ENCODE measurements around the gene RRP7A. TPM values are rescaled to one million over a fixed set of nuclear protein-coding genes. Genes with fewer than 3 reads are reported as not detected.
"Not testable (repeated sequence)": the region's sequence is repeated elsewhere in the genome, so short reads cannot be mapped to it uniquely, and the experiment has no call there.

The RRP7A gene
- total RNA-seq, 1 experiment from 2014 or later = 101 TPM

DNA sequence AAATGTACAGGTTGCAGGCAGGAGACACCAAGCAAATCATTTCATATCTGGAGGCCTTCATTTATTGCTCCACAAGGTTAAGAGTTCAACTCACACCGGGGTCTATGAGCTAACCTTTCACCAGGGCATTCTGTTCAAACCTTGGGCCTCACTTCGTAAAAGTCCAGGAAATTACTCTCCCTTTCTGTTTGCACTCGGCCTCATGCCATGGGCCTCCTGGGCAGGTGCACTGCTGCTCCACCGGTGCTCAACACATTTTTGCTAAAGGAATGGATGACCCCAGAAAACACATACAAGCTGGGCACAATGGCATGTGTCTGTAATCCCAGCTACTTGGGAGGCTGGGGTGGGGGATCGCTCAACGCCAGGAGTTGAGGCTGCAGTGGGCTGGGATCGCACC is 16.6 kb upstream of the RRP7A start:
- Histone ChIP-seq H2BK120ac (ENCODE audit: low read depth, low read length, poor library complexity, severe bottlenecking) (no peak overlapping the region), H3K79me2 (ENCODE audit: insufficient read depth, low read length) (no peaks in the 10 kb centered on the region), H4K20me1 (ENCODE audit: control insufficient read depth, insufficient read depth, insufficient read length) (no peaks in the 10 kb centered on the region), H2AFZ (ENCODE audit: low read length) (no peak overlapping the region), H3K4me1 (ENCODE audit: insufficient read depth, low read length) (no peaks in the 10 kb centered on the region), H3K56ac (ENCODE audit: insufficient read length, low read depth, low read length) (no peak overlapping the region), H4K91ac (ENCODE audit: insufficient read length, low read depth, low read length) (no peak overlapping the region), H2BK12ac (ENCODE audit: insufficient read length, low read depth, low read length) (no peak overlapping the region), H2BK5ac (ENCODE audit: insufficient read length, low read length) (no peak overlapping the region), H3K79me1 (ENCODE audit: insufficient read depth, low read depth, low read length, poor library complexity, severe bottlenecking) (no peaks in the 10 kb centered on the region), H3K23me2 (ENCODE audit: insufficient read length, low read depth, low read length, poor library complexity, severe bottlenecking) (no peaks in the 10 kb centered on the region), H3K14ac (ENCODE audit: insufficient read depth, low read length) (no peak overlapping the region), H2BK20ac (ENCODE audit: low read depth, low read length, poor library complexity, severe bottlenecking) (no peak overlapping the region), H3K18ac (ENCODE audit: insufficient read length, low read depth, low read length) (peak overlapping the region; percentile 4), H3K9me3 (ENCODE audit: control insufficient read depth, low read depth, low read length) (no peaks in the 10 kb centered on the region), H3K9ac (ENCODE audit: extremely low read depth, insufficient read length, low read length) (no peak overlapping the region), H2AK5ac (ENCODE audit: insufficient read length, low read length) (no peak overlapping the region), H3K4me2 (ENCODE audit: insufficient read depth, insufficient read length, low read length) (no peak overlapping the region), H3K23ac (ENCODE audit: insufficient read length, low read depth, low read length) (no peak overlapping the region), H4K5ac (ENCODE audit: insufficient read length, low read depth, low read length) (no peak overlapping the region), H3K27ac (ENCODE audit: insufficient read length, low read depth, low read length) (no peak overlapping the region), H3K4ac (ENCODE audit: low read depth, low read length) (no peak overlapping the region), H3T11ph (ENCODE audit: low read length) (no peak overlapping the region), H4K8ac (replicated peaks; ENCODE audit: insufficient read length, low read depth, low read length) (no peak overlapping the region), H3K27me3 (ENCODE audit: insufficient read depth, low read length) (no peaks in the 10 kb centered on the region; the same call in 1 of the 2 replicates), H2BK15ac (ENCODE audit: low read depth, low read length) (no peak overlapping the region)
- no peak overlapping the region for H3K4me3 Mint-ChIP-seq
- TF ChIP-seq, protein P1, sequence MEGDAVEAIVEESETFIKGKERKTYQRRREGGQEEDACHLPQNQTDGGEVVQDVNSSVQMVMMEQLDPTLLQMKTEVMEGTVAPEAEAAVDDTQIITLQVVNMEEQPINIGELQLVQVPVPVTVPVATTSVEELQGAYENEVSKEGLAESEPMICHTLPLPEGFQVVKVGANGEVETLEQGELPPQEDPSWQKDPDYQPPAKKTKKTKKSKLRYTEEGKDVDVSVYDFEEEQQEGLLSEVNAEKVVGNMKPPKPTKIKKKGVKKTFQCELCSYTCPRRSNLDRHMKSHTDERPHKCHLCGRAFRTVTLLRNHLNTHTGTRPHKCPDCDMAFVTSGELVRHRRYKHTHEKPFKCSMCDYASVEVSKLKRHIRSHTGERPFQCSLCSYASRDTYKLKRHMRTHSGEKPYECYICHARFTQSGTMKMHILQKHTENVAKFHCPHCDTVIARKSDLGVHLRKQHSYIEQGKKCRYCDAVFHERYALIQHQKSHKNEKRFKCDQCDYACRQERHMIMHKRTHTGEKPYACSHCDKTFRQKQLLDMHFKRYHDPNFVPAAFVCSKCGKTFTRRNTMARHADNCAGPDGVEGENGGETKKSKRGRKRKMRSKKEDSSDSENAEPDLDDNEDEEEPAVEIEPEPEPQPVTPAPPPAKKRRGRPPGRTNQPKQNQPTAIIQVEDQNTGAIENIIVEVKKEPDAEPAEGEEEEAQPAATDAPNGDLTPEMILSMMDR (conservative IDR thresholded peaks at IDR 0.05) = no peak
- peaks cover 8 to 9% of the 10 kb centered on the region in 2 experiments for H3K4me1 Mint-ChIP-seq
- WGBS (ENCODE audit: extremely low coverage, insufficient read length, low lambda C conversion rate) = no CpG with 5 or more reads among the region's 7 CpGs
- H3K27me3 Mint-ChIP-seq (ENCODE audit: low read depth) = peaks cover 26% of the 10 kb centered on the region
- H3K36me3 Mint-ChIP-seq (ENCODE audit: insufficient read depth in 1 of 3, low read depth in 3 of 3) = no peaks in the 10 kb centered on the region
- DNase-seq = no peak
- H3K9me3 Mint-ChIP-seq = no peaks in the 10 kb centered on the region
- no peak overlapping the region; a peak in 1 of 7 replicates for H3K27ac Mint-ChIP-seq

DNA sequence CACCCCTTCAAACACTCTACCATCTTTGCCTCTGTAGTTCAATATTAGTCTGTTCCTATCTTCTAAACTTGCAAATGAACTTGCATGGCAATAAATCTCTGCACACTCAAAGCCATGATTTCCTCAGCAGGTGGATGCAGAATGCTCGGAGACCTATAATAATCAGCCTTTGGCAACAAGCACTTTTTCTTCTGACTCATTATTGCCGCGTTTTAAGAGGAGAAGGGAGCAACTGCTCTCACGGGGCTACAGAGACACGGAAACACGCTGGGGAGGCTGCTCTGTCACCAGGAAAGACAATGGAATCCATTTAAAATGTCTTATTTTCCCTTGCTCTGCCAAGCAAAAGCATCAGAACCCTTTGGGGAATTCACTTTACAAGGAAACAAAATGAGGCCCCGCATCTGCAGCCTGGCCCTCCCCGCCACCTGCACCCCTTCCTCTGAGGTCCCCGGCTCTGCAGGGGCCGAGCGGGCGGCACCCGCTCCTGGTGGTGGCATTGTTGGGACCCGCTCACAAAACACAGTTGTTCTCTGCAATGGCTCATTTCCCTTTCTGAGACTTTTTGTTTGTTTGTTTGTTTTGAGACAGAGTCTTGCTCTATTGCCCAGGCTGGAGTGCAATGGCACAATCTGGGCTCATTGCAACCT is 15.6 kb upstream of the RRP7A start:
- not testable (repeated sequence) for H3K79me1 ChIP-seq (ENCODE audit: insufficient read depth, low read depth, low read length, poor library complexity, severe bottlenecking); H4K91ac ChIP-seq (ENCODE audit: insufficient read length, low read depth, low read length); H2AFZ ChIP-seq (ENCODE audit: low read length); H3K9me3 ChIP-seq (ENCODE audit: control insufficient read depth, low read depth, low read length); H3K27ac Mint-ChIP-seq; H3K56ac ChIP-seq (ENCODE audit: insufficient read length, low read depth, low read length); H3K79me2 ChIP-seq (ENCODE audit: insufficient read depth, low read length); H3K14ac ChIP-seq (ENCODE audit: insufficient read depth, low read length); H2BK12ac ChIP-seq (ENCODE audit: insufficient read length, low read depth, low read length); H3K9me3 Mint-ChIP-seq; H3K4me1 Mint-ChIP-seq; H4K8ac ChIP-seq (replicated peaks; ENCODE audit: insufficient read length, low read depth, low read length); H3K4me3 Mint-ChIP-seq; H3K4ac ChIP-seq (ENCODE audit: low read depth, low read length); H3K23ac ChIP-seq (ENCODE audit: insufficient read length, low read depth, low read length); H2AK5ac ChIP-seq (ENCODE audit: insufficient read length, low read length); H3K9ac ChIP-seq (ENCODE audit: extremely low read depth, insufficient read length, low read length); H2BK120ac ChIP-seq (ENCODE audit: low read depth, low read length, poor library complexity, severe bottlenecking); H2BK5ac ChIP-seq (ENCODE audit: insufficient read length, low read length); H3K4me2 ChIP-seq (ENCODE audit: insufficient read depth, insufficient read length, low read length); H2BK20ac ChIP-seq (ENCODE audit: low read depth, low read length, poor library complexity, severe bottlenecking); H3K27ac ChIP-seq (ENCODE audit: insufficient read length, low read depth, low read length); H4K20me1 ChIP-seq (ENCODE audit: control insufficient read depth, insufficient read depth, insufficient read length); DNase-seq; H3K4me1 ChIP-seq (ENCODE audit: insufficient read depth, low read length); H3K18ac ChIP-seq (ENCODE audit: insufficient read length, low read depth, low read length); H4K5ac ChIP-seq (ENCODE audit: insufficient read length, low read depth, low read length); H3K27me3 ChIP-seq (ENCODE audit: insufficient read depth, low read length); H2BK15ac ChIP-seq (ENCODE audit: low read depth, low read length); H3T11ph ChIP-seq (ENCODE audit: low read length); H3K23me2 ChIP-seq (ENCODE audit: insufficient read length, low read depth, low read length, poor library complexity, severe bottlenecking); H3K36me3 Mint-ChIP-seq (ENCODE audit: insufficient read depth in 1 of 3, low read depth in 3 of 3)
- WGBS (ENCODE audit: extremely low coverage, insufficient read length, low lambda C conversion rate) = no CpG with 5 or more reads among the region's 14 CpGs
- peaks cover 35% of the 10 kb centered on the region for H3K27me3 Mint-ChIP-seq (ENCODE audit: low read depth)

All from H9 (cell line).